Keratinocyte (primary cell): ENCODE data around the gene BRPF3. TPM values are rescaled to one million over a fixed set of nuclear protein-coding genes. Genes with fewer than 3 reads are reported as not detected.

Source experiments
- DNase-seq: peaks from one replicate; pipeline ENCODE4 v3.0.0-alpha.2; 2011; ENCODE audit warnings: low read depth, missing footprints, low spot score
- FAIRE-seq: peaks from 2 replicates; lab custom pipeline; 2011; peaks lifted over from hg19 to GRCh38; lab: Jason Lieb, UNC
- H2AFZ ChIP-seq: 2 replicates; pipeline ENCODE4 v1.6.0; 2012; ENCODE audit warnings: low read length, control low read depth, inconsistent platforms; ENCODE audit not compliant: control insufficient read depth
- H3K27ac ChIP-seq: 2 replicates; pipeline ENCODE4 v1.5.1; 2011; ENCODE audit warnings: low read length; ENCODE audit not compliant: control insufficient read depth, insufficient read depth
- H3K27me3 ChIP-seq: 3 replicates; pipeline ENCODE4 v1.6.0; 2011; ENCODE audit warnings: low read length; ENCODE audit not compliant: control insufficient read depth, insufficient read depth; ENCODE audit errors: extremely low read depth
- H3K36me3 ChIP-seq, 2 experiments: 2 replicates in 1 of 2; 3 replicates in 1 of 2; pipeline ENCODE4 v1.5.1; 2011; ENCODE audit warnings: low read length in 2 of 2, mild to moderate bottlenecking in 1 of 2; ENCODE audit not compliant: control insufficient read depth in 2 of 2, insufficient read depth in 2 of 2; ENCODE audit errors: extremely low read depth in 1 of 2
- H3K4me1 ChIP-seq: 3 replicates; pipeline ENCODE4 v1.5.1; 2011; ENCODE audit warnings: low read length; ENCODE audit not compliant: control insufficient read depth, insufficient read depth; ENCODE audit errors: extremely low read depth
- H3K4me2 ChIP-seq: 3 replicates; pipeline ENCODE4 v1.6.0; 2011; ENCODE audit warnings: low read depth, low read length; ENCODE audit not compliant: control insufficient read depth, insufficient read depth; ENCODE audit errors: extremely low read depth
- H3K4me3 ChIP-seq, 3 experiments: fragments of 200-600 bp in 1 of 3; sonication (generic) in 1 of 3; 2 replicates in 2 of 3; 3 replicates in 1 of 3; pipeline ENCODE4 v1.5.1; 2011 to 2016; ENCODE audit warnings: low read length in 3 of 3, mild to moderate bottlenecking in 3 of 3, control low read depth in 2 of 3, inconsistent platforms in 1 of 3, low read depth in 1 of 3, mixed read lengths in 1 of 3, mixed run types in 1 of 3, moderate library complexity in 1 of 3; ENCODE audit not compliant: control insufficient read depth in 2 of 3, insufficient read depth in 2 of 3; ENCODE audit errors: extremely low read depth in 1 of 3
- H3K79me2 ChIP-seq: 2 replicates; pipeline ENCODE4 v1.6.0; 2012; ENCODE audit warnings: low read length; ENCODE audit not compliant: control insufficient read depth, insufficient read depth
- H3K9ac ChIP-seq: 3 replicates; pipeline ENCODE4 v1.6.0; 2011; ENCODE audit warnings: low read length; ENCODE audit not compliant: control insufficient read depth, insufficient read depth; ENCODE audit errors: extremely low read depth
- H3K9me1 ChIP-seq: 3 replicates; pipeline ENCODE4 v1.6.0; 2011; ENCODE audit warnings: low read length; ENCODE audit not compliant: control insufficient read depth, insufficient read depth; ENCODE audit errors: extremely low read depth
- H3K9me3 ChIP-seq: 2 replicates; pipeline ENCODE4 v1.5.1; 2012; ENCODE audit warnings: low read depth, low read length; ENCODE audit not compliant: control insufficient read depth
- H4K20me1 ChIP-seq: 3 replicates; pipeline ENCODE4 v1.6.0; 2011; ENCODE audit warnings: low read length; ENCODE audit not compliant: control insufficient read depth, insufficient read depth; ENCODE audit errors: extremely low read depth
- CTCF ChIP-seq, 3 experiments: IDR thresholded peaks in 1 of 3; conservative IDR thresholded peaks in 1 of 3; optimal IDR thresholded peaks in 1 of 3; 2 replicates in 2 of 3; 3 replicates in 1 of 3; pipeline versions ENCODE3 to v1.5.1; 2011; ENCODE audit warnings: low read length in 3 of 3, mild to moderate bottlenecking in 3 of 3, moderate library complexity in 2 of 3, control low read depth in 1 of 3, inconsistent platforms in 1 of 3; ENCODE audit not compliant: insufficient read depth in 2 of 3; ENCODE audit errors: extremely low read depth in 1 of 3
- EZH2 ChIP-seq: IDR thresholded peaks from one replicate; pipeline ENCODE4 v1.6.1; 2012; ENCODE audit warnings: inconsistent platforms, mild to moderate bottlenecking, low read length, moderate library complexity
- dilution Hi-C: fragments of 300-500 bp; cut with MboI; formaldehyde crosslinking; loops from one replicate; pipeline ENCODE4 v1.7.0; 2020; ENCODE audit warnings: low sequenced_read_pairs; ENCODE audit not compliant: extremely low pct_ligation_motif_present
- polyA plus RNA-seq, 5 experiments: library from polyadenylated mRNA; depleted of rRNA in 3 of 5; stranded (reverse) in 3 of 5; stranded (forward) in 1 of 5; unstranded in 1 of 5; fragments of >200 nt; gene quantifications; 1 replicate in 1 of 5; 2 replicates in 3 of 5; 3 replicates in 1 of 5; pipeline versions ENCODE4 v1.2.1 to v1.2.3, GENCODE V29; 2011 to 2012; ENCODE audit warnings: missing spikeins in 2 of 5, low read depth in 1 of 5, low replicate concordance in 1 of 5

BRPF3 gene
- polyA plus RNA-seq, 1 donor (not counting 4 experiments of a cell fraction or from before 2014, with no cell fraction given), result 4.8 TPM

- H3K4me2 ChIP-seq, result no peak overlapping the region
- DNase-seq (no peak), FAIRE-seq (no peak)
- H3K9me1 ChIP-seq, result no peaks in the 10 kb centered on the region
- no peaks in the 10 kb centered on the region for H3K9me3 ChIP-seq
- no peaks in the 10 kb centered on the region for H3K27me3 ChIP-seq
- no peaks in the 10 kb centered on the region for H3K4me1 ChIP-seq
- H2AFZ ChIP-seq, result no peak overlapping the region
- H3K36me3 ChIP-seq, result peaks cover 13 to 20% of the 10 kb centered on the region in 2 experiments
- H3K27ac ChIP-seq, result no peak overlapping the region
- no peak overlapping the region for H3K4me3 ChIP-seq
- TF ChIP-seq EZH2, result no peak
- TF ChIP-seq CTCF (optimal IDR thresholded peaks at IDR 0.05 in 1 of 3, IDR thresholded peaks at IDR 0.05 in 1 of 3, conservative IDR thresholded peaks at IDR 0.05 in 1 of 3; ENCODE audit: extremely low read depth in 1 of 3, insufficient read depth in 2 of 3, low read length in 3 of 3), result no peak
- no peaks in the 10 kb centered on the region for H4K20me1 ChIP-seq
- H3K79me2 ChIP-seq, result no peaks in the 10 kb centered on the region
- dilution Hi-C loops, result no loop called here
- H3K9ac ChIP-seq, result no peak overlapping the region
These were observed 7.7 kb downstream of the BRPF3 start for GRCh38 chr6:36204068-36204753.

- H3K36me3 ChIP-seq, result peaks cover 19 to 26% of the 10 kb centered on the region in 2 experiments
- H3K9me1 ChIP-seq, result no peaks in the 10 kb centered on the region
- no peak for TF ChIP-seq CTCF (optimal IDR thresholded peaks at IDR 0.05 in 1 of 3, IDR thresholded peaks at IDR 0.05 in 1 of 3, conservative IDR thresholded peaks at IDR 0.05 in 1 of 3; ENCODE audit: extremely low read depth in 1 of 3, insufficient read depth in 2 of 3, low read length in 3 of 3)
- no peaks in the 10 kb centered on the region for H3K79me2 ChIP-seq
- H2AFZ ChIP-seq, result no peak overlapping the region
- FAIRE-seq, result no peak
- no peak overlapping the region for H3K4me2 ChIP-seq
- no peaks in the 10 kb centered on the region for H3K4me1 ChIP-seq
- H4K20me1 ChIP-seq, result no peaks in the 10 kb centered on the region
- no peak overlapping the region for H3K4me3 ChIP-seq
- dilution Hi-C loops, result no loop called here
- H3K27me3 ChIP-seq, result no peaks in the 10 kb centered on the region
- H3K27ac ChIP-seq, result no peak overlapping the region
- no peaks in the 10 kb centered on the region for H3K9me3 ChIP-seq
- H3K9ac ChIP-seq, result no peak overlapping the region
- DNase-seq, result no peak
These were observed 10.6 kb downstream of the BRPF3 start for GRCh38 chr6:36207155-36207554.
